HepG2 (cell line): ENCODE results near the gene TXNRD2. TPM values are rescaled to one million over a fixed set of nuclear protein-coding genes. Genes with fewer than 3 reads are reported as not detected.

Experiments
- ATAC-seq: fragments of 200-7000 bp; cut with Tn5 transposase; 3 replicates; pipeline ENCODE4 v1.9.1; 2020; ENCODE audit warnings: mild to moderate bottlenecking, moderate library complexity
- BruUV-seq: library from RNA; stranded (reverse); fragments of 400-500 nt; replicated peaks from 2 replicates; lab custom pipeline; 2021; lab: Mats Ljungman, UMichigan
- CTCF ChIA-PET: fragments of 300-600 bp; formaldehyde crosslinking; extraction: SDS; loops from one replicate; lab custom pipeline; 2021; ENCODE audit warnings: low total read pairs, inconsistent platforms, low intra/inter-chr PET ratio; lab: Yijun Ruan, JAX
- POLR2A ChIA-PET: fragments of 350-600 bp; sonication (Branson Sonifier 250); formaldehyde crosslinking; loops from one replicate; lab custom pipeline; 2020; ENCODE audit warnings: antibody characterized with exemption, inconsistent platforms; lab: Yijun Ruan, JAX
- DNase-seq: peaks from one replicate; pipeline ENCODE4 v3.0.0-alpha.2; 2015; ENCODE audit warnings: low spot score
- FAIRE-seq: peaks from 3 replicates; lab custom pipeline; 2011; peaks lifted over from hg19 to GRCh38; lab: Jason Lieb, UNC
- H2AFZ ChIP-seq: one replicate; pipeline ENCODE4 v1.6.1; 2011; ENCODE audit warnings: low read length, inconsistent platforms
- H3K27ac ChIP-seq: fragments of 300-600 bp; 3 replicates; pipeline ENCODE4 v1.8.0; 2011; ENCODE audit warnings: mixed run types, mild to moderate bottlenecking, mixed read lengths, low read length, inconsistent platforms; ENCODE audit not compliant: insufficient read depth; ENCODE audit errors: extremely low read length
- H3K27me3 ChIP-seq, 2 experiments: fragments of 200-600 bp in 1 of 2; 2 replicates in 1 of 2; 3 replicates in 1 of 2; pipeline versions ENCODE4 v1.6.0 to v1.8.0; 2011; ENCODE audit warnings: low read length in 2 of 2, mild to moderate bottlenecking in 2 of 2, moderate library complexity in 2 of 2, inconsistent platforms in 1 of 2; ENCODE audit not compliant: insufficient read depth in 2 of 2, control insufficient read depth in 1 of 2
- H3K36me3 ChIP-seq, 2 experiments: fragments of 200-600 bp in 1 of 2; replicated peaks in 1 of 2; 2 replicates in 1 of 2; 3 replicates in 1 of 2; pipeline versions ENCODE4 v1.5.1 to v1.8.0; 2011; ENCODE audit warnings: low read length in 2 of 2, inconsistent platforms in 1 of 2; ENCODE audit not compliant: insufficient read depth in 2 of 2, control insufficient read depth in 1 of 2
- H3K4me1 ChIP-seq: 2 replicates; pipeline ENCODE4 v1.5.1; 2012; ENCODE audit warnings: low read length, inconsistent platforms; ENCODE audit not compliant: insufficient read depth
- H3K4me2 ChIP-seq: 2 replicates; pipeline ENCODE4 v1.6.0; 2011; ENCODE audit warnings: low read depth, low read length, inconsistent platforms
- H3K4me3 ChIP-seq, 3 experiments: fragments of 200-600 bp in 1 of 3; sonication (generic), shearing (Covaris generic) in 1 of 3; replicated peaks in 1 of 3; 2 replicates each; pipeline ENCODE4 v1.5.1; 2011 to 2016; ENCODE audit warnings: low read length in 3 of 3, inconsistent platforms in 2 of 3, low read depth in 2 of 3, mild to moderate bottlenecking in 2 of 3, control low read depth in 1 of 3, mixed read lengths in 1 of 3; ENCODE audit not compliant: insufficient read depth in 1 of 3
- H3K79me2 ChIP-seq: one replicate; pipeline ENCODE4 v1.6.1; 2011; ENCODE audit warnings: low read length, inconsistent platforms; ENCODE audit not compliant: insufficient read depth
- H3K9ac ChIP-seq: 2 replicates; pipeline ENCODE4 v1.6.0; 2011; ENCODE audit warnings: mild to moderate bottlenecking, low read depth, low read length, inconsistent platforms; ENCODE audit not compliant: insufficient read depth
- H3K9me3 ChIP-seq: 2 replicates; pipeline ENCODE4 v1.5.1; 2012; ENCODE audit warnings: mild to moderate bottlenecking, low read length
- H4K20me1 ChIP-seq: 2 replicates; pipeline ENCODE4 v1.6.0; 2011; ENCODE audit warnings: inconsistent platforms, mild to moderate bottlenecking, low read length, moderate library complexity; ENCODE audit not compliant: insufficient read depth
- FOXP4 ChIP-seq: sonication (generic); formaldehyde crosslinking; IDR thresholded peaks from 2 replicates; pipeline ENCODE4 v1.4.0; 2020; ENCODE audit warnings: missing genetic modification reagents
- GATAD1 ChIP-seq: IDR thresholded peaks from 2 replicates; pipeline ENCODE4 v1.6.1; 2016; ENCODE audit warnings: missing genetic modification reagents, missing compliant biosample characterization
- HIC2 ChIP-seq: sonication (generic); formaldehyde crosslinking; IDR thresholded peaks from 2 replicates; pipeline ENCODE4 v1.9.0; 2022; ENCODE audit warnings: low read depth, missing genetic modification reagents
- MLLT10 ChIP-seq: sonication (generic); formaldehyde crosslinking; IDR thresholded peaks from 2 replicates; pipeline ENCODE4 v1.4.0; 2020; ENCODE audit warnings: missing genetic modification reagents
- NFE2L2 ChIP-seq: fragments of 150-350 bp; IDR thresholded peaks from 2 replicates; pipeline ENCODE4 v1.6.1; 2014; ENCODE audit warnings: low read length
- PAF1 ChIP-seq: IDR thresholded peaks from 2 replicates; pipeline ENCODE4 v1.6.1; 2016; ENCODE audit warnings: missing genetic modification reagents, missing compliant biosample characterization
- PBX3 ChIP-seq: sonication (generic); formaldehyde crosslinking; IDR thresholded peaks from 2 replicates; pipeline ENCODE4 v1.8.1; 2023; ENCODE audit warnings: missing genetic modification reagents, inconsistent platforms, borderline replicate concordance
- PLSCR1 ChIP-seq: sonication (generic); formaldehyde crosslinking; IDR thresholded peaks from 2 replicates; pipeline ENCODE4 v1.5.0; 2020; ENCODE audit warnings: missing genetic modification reagents, mild to moderate bottlenecking, borderline replicate concordance
- RFX1 ChIP-seq: fragments of 450-650 bp; IDR thresholded peaks from 2 replicates; pipeline ENCODE4 v1.6.1; 2017
- SOX6 ChIP-seq, 2 experiments: fragments of 450-650 bp in 1 of 2; sonication (generic) in 1 of 2; formaldehyde crosslinking in 1 of 2; IDR thresholded peaks; 2 replicates each; pipeline versions ENCODE4 v1.4.0 to v1.6.1; 2017 to 2020; ENCODE audit warnings: antibody characterized with exemption in 1 of 2, mild to moderate bottlenecking in 1 of 2, missing genetic modification reagents in 1 of 2
- ZNF556 ChIP-seq: sonication (generic); formaldehyde crosslinking; IDR thresholded peaks from 2 replicates; pipeline ENCODE4 v1.4.0; 2020; ENCODE audit warnings: mild to moderate bottlenecking, missing genetic modification reagents, borderline replicate concordance
- ZNF569 ChIP-seq: sonication (generic); formaldehyde crosslinking; IDR thresholded peaks from 2 replicates; pipeline ENCODE4 v1.5.0; 2020; ENCODE audit warnings: mild to moderate bottlenecking, missing genetic modification reagents, moderate library complexity, borderline replicate concordance
- ZNF614 ChIP-seq: IDR thresholded peaks from 2 replicates; pipeline ENCODE4 v1.6.1; 2018; ENCODE audit warnings: missing biosample characterization, missing genetic modification reagents, inconsistent platforms, borderline replicate concordance
- ZNF747 ChIP-seq: sonication (generic); formaldehyde crosslinking; IDR thresholded peaks from 2 replicates; pipeline ENCODE4 v1.8.1; 2023; ENCODE audit warnings: missing genetic modification reagents, mild to moderate bottlenecking, borderline replicate concordance
- WGBS: methylation state at CpG from one replicate; pipeline ENCODE4 v1.1.6; 2017; ENCODE audit warnings: low lambda C conversion rate; 5-methylcytosine and 5-hydroxymethylcytosine counted together
- in situ Hi-C: cut with HindIII; loops from 2 replicates; pipeline ENCODE4 v1.10.0; 2017; ENCODE audit warnings: low pct_unique_long_range_greater_than_20kb; ENCODE audit not compliant: extremely low pct_ligation_motif_present
- intact Hi-C: fragments of 100-400 bp; cut with micrococcal nuclease; formaldehyde crosslinking; loops from one replicate; pipeline ENCODE4 v1.10.0; 2022; ENCODE audit not compliant: unreplicated experiment
- polyA plus RNA-seq, 8 experiments: library from polyadenylated mRNA; depleted of rRNA in 3 of 8; stranded (reverse) in 7 of 8; unstranded in 1 of 8; fragments of >200 nt; fragmentation: Illumina TruSeq in 4 of 8; extraction: Trizol in 4 of 8; gene quantifications; 2 replicates each; pipeline versions ENCODE4 v1.2.1 to v1.2.3, GENCODE V29; 2011 to 2016; ENCODE audit warnings: low read depth in 4 of 8, missing spikeins in 1 of 8, mixed read lengths in 1 of 8; ENCODE audit not compliant: insufficient read depth in 1 of 8
- total RNA-seq, 5 experiments: library from RNA; depleted of rRNA; stranded (reverse); fragments of >200 nt; fragmentation: Illumina TruSeq; extraction: Trizol; gene quantifications; 2 replicates each; pipeline ENCODE4 v1.2.3, GENCODE V29; 2016; ENCODE audit warnings: low read depth in 1 of 5

The TXNRD2 gene
- total and polyA plus RNA-seq, 2 of the 13 experiments (the other 11 are each of a cell fraction or from before 2014, with no cell fraction given) = 17.5 to 18.6 TPM

- no peak for ATAC-seq
- no peak overlapping the region for H3K4me2 ChIP-seq
- no peaks in the 10 kb centered on the region for H4K20me1 ChIP-seq
- DNase-seq = no peak
- H3K4me3 ChIP-seq = no peak overlapping the region
- TF ChIP-seq HIC2 (CRISPR knock-in tag) (no peak), FOXP4 (no peak), GATAD1 (CRISPR knock-in tag) (no peak), PAF1 (CRISPR knock-in tag) (no peak), MLLT10 (CRISPR knock-in tag) (no peak), ZNF556 (CRISPR knock-in tag) (no peak), ZNF569 (no peak), PBX3 (CRISPR knock-in tag) (no peak), RFX1 (no peak), NFE2L2 (no peak), SOX6 (IDR thresholded peaks at IDR 0.05) (no peak), SOX6 (CRISPR knock-in tag; IDR thresholded peaks at IDR 0.05) (no peak), ZNF747 (CRISPR knock-in tag) (no peak), ZNF614 (CRISPR knock-in tag) (no peak), PLSCR1 (no peak)
- TF ChIP-seq, all 625 proteins: peak for 0
- Histone ChIP-seq H3K36me3 (no peaks in the 10 kb centered on the region), H3K4me1 (peaks cover 31% of the 10 kb centered on the region), H3K27me3 (no peaks in the 10 kb centered on the region), H3K27ac (no peak overlapping the region), H3K9me3 (no peaks in the 10 kb centered on the region), H3K9ac (no peak overlapping the region), H3K79me2 (no peaks in the 10 kb centered on the region), H2AFZ (no peak overlapping the region)
- intact Hi-C loops = no loop called here
- FAIRE-seq = no peak
- no TSS peak for BruUV-seq
- ChIA-PET CTCF (no interaction called here), POLR2A (no interaction called here)
- in situ Hi-C loops = no loop called here
- WGBS = 91% methylated on average over 20 of the region's 27 CpGs
Measured at GRCh38 chr22:19873138-19873959, 68.3 kb downstream of the TXNRD2 start.
